HL-60 (cell line): ENCODE data around the gene GTF2A1.

Source experiments
- GABPA ChIP-seq: IDR thresholded peaks from 2 replicates; pipeline ENCODE4 v1.6.1; 2012; ENCODE audit warnings: low read depth
- TF ChIP-seq, protein P1 (sequence below): IDR thresholded peaks from one replicate; pipeline ENCODE4 v1.5.1; 2011; ENCODE audit warnings: low read length, control low read depth, inconsistent platforms; ENCODE audit not compliant: insufficient read depth

DNA sequence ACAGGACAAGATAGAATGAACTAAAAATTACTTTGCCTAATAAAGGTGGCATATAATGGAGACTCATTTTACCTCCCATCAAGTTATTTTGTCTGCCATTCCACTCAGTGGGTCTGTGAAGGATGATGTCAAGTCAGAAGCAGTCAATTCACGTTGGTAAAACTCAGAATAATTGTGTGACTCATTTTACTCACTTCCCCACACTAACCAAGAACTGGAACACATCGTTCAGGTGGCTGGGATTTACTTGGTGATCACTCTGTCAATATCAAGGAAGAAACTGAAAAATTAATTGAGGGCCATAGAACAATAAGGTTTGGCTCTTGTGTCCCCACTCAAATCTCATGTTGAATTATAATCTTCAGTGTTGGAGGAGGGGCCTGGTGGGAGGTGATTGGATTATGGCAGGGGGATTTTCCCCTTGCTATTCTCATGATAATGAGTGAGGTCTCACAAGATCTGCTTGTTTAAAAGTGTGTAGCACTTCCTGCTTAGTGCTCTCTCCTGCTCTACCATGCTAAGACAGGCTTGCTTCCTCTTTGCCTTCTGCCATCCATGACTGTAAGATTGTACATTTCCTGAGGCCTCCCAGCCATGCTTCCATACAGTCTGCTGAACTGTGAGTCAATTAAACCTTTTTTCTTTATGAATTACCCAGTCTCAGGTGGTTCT, 35.7 kb upstream of the GTF2A1 start:
- TF ChIP-seq GABPA: no peak
- TF ChIP-seq, protein P1, sequence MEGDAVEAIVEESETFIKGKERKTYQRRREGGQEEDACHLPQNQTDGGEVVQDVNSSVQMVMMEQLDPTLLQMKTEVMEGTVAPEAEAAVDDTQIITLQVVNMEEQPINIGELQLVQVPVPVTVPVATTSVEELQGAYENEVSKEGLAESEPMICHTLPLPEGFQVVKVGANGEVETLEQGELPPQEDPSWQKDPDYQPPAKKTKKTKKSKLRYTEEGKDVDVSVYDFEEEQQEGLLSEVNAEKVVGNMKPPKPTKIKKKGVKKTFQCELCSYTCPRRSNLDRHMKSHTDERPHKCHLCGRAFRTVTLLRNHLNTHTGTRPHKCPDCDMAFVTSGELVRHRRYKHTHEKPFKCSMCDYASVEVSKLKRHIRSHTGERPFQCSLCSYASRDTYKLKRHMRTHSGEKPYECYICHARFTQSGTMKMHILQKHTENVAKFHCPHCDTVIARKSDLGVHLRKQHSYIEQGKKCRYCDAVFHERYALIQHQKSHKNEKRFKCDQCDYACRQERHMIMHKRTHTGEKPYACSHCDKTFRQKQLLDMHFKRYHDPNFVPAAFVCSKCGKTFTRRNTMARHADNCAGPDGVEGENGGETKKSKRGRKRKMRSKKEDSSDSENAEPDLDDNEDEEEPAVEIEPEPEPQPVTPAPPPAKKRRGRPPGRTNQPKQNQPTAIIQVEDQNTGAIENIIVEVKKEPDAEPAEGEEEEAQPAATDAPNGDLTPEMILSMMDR: no peak
